ENCODE measurements around the gene RBM25. TPM values are rescaled to one million over a fixed set of nuclear protein-coding genes. Genes with fewer than 3 reads are reported as not detected.

The RBM25 gene
- total and polyA plus RNA-seq, 10 of the 15 experiments (the other 5 are each of a cell fraction or from before 2014, with no cell fraction given) = 43.4 to 125 (median 74.1) TPM

- TF ChIP-seq E4F1 (IDR thresholded peaks at IDR 0.05; ENCODE audit: borderline replicate concordance, partially characterized antibody) = no peak
- TF ChIP-seq MYB (IDR thresholded peaks at IDR 0.05; ENCODE audit: borderline replicate concordance, low read depth, low read length) = no peak
- no peak for TF ChIP-seq BCL3 (IDR thresholded peaks at IDR 0.05; ENCODE audit: borderline replicate concordance, insufficient read depth, low read depth, low read length, poor library complexity, severe bottlenecking)
- TF ChIP-seq POLR2A (IDR thresholded peaks at IDR 0.05; ENCODE audit: low read depth, low read length) = no peak
- TF ChIP-seq CREM (IDR thresholded peaks at IDR 0.05; ENCODE audit: low read depth) = no peak
- TF ChIP-seq CHD1 (IDR thresholded peaks at IDR 0.05; ENCODE audit: low read depth, low read length) = no peak
- 0 out of 3 replicates have a peak, but pooled peaks have one; percentile 22 for TF ChIP-seq POU2F2 (IDR thresholded peaks at IDR 0.05; ENCODE audit: borderline replicate concordance, low read depth, low read length)
- TF ChIP-seq NFYA (IDR thresholded peaks at IDR 0.05; ENCODE audit: borderline replicate concordance, low read depth, low read length) = no peak
- no peak for TF ChIP-seq KLF5 (IDR thresholded peaks at IDR 0.05; ENCODE audit: partially characterized antibody)
- TF ChIP-seq GATAD2B (conservative IDR thresholded peaks at IDR 0.05; ENCODE audit: low read depth) = no peak
- no peak for TF ChIP-seq MAX (IDR thresholded peaks at IDR 0.05; ENCODE audit: low read depth, low read length)
- no peak for TF ChIP-seq ZBTB4 (CRISPR knock-in tag; IDR thresholded peaks at IDR 0.05)
- TF ChIP-seq DPF2 (IDR thresholded peaks at IDR 0.05) = peak; percentile 48; the same call in 1 of the 2 replicates
- TF ChIP-seq ZNF687 (IDR thresholded peaks at IDR 0.05) = no peak
- TF ChIP-seq SREBF2 (IDR thresholded peaks at IDR 0.05; ENCODE audit: low read length) = no peak
- no peak for TF ChIP-seq CEBPZ (IDR thresholded peaks at IDR 0.05; ENCODE audit: low read depth, low read length)
These were observed 44.2 kb upstream of the RBM25 start (continued) for GRCh38 chr14:73014105-73014504.
